Measurements from ENCODE around the gene HPSE2.

DNA sequence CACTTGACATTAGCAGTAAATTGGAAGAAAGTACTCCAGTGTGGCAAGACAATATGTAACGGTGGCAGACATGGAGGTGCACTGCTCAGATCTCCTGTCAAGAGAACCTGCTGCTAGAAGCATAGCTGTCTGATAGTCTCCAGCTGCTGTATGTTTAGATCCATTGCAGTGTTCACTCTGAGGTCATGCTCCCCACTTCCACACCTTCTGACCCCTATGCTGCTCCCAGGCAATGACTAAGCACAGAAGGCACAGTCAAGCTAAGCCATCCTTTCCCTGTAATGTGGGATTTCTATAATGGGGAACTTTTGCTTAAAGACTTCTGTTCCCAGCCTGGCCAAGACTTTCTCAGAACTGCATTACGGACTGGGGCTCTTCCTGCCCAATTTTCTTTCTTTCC, 315.8 kb downstream of the HPSE2 start:
- no peak for TF ChIP-seq CTCF (IDR thresholded peaks at IDR 0.05)
- no peak for TF ChIP-seq POLR2A (IDR thresholded peaks at IDR 0.05)
- no peak for TF ChIP-seq POLR2AphosphoS5 (IDR thresholded peaks at IDR 0.05)
- TF ChIP-seq EP300 (IDR thresholded peaks at IDR 0.05): no peak

Data from sigmoid colon (tissue), 4 donors.